Activated CD4-positive, CD25-positive, alpha-beta regulatory T cell treated with anti-CD3 and anti-CD28 coated beads, Interleukin-2, amount 50 U/mL, for 16 hours (primary cell): ENCODE results near the gene HES4.
"Not testable (repeated sequence)": the region's sequence is repeated elsewhere in the genome, so short reads cannot be mapped to it uniquely, and the experiment has no call there.

ENCODE experiments used
- DNase-seq: peaks from one replicate; pipeline ENCODE4 v3.0.0-alpha.2; 2020; ENCODE audit warnings: low read depth, low spot score

The HES4 gene

GRCh38 chr1:980137-980571, 19.7 kb downstream of the HES4 start:
- no peak for DNase-seq

GRCh38 chr1:979744-980072, 20.2 kb downstream of the HES4 start:
- no peak for DNase-seq

DNA sequence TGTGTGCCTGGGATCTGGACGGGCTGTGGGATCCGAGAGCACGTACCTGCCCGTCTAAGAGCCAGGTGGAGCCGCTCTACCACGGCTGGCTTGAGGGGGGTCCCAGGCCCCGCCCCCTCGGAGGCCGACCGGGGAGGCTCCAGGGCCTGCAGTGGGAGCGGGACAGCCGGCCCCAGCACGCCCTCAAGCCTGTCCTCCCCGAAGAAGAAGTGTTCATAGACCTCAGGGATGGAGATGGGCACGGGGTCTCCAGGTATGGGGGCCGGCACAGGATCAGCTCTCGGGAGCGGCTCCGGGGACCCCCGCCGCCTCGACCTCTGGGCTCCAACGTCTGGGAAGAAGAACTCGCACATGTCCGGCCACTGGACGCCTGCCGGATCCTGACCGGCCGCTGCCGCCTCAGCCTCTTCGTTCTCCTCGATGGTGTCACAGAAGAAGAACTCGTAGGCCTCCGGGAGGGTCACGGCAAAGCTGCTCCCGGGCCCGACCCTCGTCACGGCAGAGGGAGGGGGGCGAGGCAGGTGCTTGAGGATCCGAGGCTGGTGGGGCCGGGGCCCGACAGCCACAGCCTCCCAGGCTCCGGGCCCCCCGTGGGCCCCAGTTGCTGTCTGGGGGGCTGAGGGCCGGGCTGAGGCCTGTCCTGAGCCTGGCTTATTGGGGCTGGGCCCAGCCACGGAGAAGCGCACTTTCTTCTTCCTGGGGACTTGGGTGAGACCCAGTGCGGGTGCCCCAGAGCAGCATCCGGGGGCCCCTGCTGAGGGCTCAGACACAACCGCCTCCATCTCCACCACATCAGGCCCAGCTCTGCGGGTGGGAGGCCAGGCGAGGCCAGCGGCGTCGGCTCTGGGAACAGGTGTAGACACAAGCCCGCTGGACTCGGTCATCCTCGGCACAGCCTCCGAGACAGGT, 20.8 kb downstream of the HES4 start:
- DNase-seq: no peak

- DNase-seq: no peak
Observed at GRCh38 chr1:978069-978834, 21.6 kb downstream of the HES4 start.

GRCh38 chr1:976791-977190, 23.1 kb downstream of the HES4 start:
- DNase-seq: not testable (repeated sequence)

DNA sequence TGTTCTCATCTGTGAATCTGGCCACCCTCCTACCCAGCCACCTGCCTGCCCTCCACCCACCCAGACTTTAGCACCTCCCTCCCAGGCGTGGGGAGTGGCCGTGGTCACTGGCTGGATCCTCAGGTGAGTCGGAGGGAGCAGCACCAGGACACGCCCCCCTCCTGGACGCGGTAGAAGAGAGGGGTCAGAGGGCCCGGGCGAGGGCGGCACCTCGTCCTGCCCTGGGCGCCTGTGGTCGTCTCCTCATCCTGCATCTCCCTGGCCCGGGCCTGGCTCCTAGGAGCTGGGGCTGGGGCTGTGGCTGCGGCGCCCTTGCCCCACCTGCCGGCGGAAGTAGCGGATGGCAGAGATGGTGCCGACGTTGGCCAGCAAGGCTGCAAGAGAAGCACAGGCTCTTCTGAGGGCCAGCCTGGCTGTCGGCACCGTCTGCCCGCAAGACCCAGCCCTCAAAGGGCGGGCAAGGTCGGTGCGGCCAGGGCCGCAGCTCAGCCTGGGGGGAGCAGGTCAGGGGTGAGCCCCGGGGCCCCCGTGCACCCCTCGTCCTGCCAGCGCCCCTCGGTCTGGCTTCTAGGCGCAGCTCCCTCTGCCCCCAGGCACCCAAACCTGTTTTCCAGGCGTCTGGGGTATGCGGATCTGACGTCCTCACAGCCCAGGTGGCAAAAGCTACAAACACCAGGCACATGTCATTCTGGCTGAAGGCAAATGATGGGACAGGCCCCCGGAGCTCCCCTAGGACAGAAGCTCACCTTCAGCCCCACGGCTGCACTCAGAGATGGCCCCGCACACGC, 23.8 kb downstream of the HES4 start:
- peak; percentile 23 for DNase-seq

- DNase-seq: no peak
Observed at GRCh38 chr1:975365-975764, 24.5 kb downstream of the HES4 start.

- no peak for DNase-seq
Observed at GRCh38 chr1:974687-975328, 25.1 kb downstream of the HES4 start.

GRCh38 chr1:974293-974640, 25.6 kb downstream of the HES4 start:
- no peak for DNase-seq

GRCh38 chr1:973459-974292, 26.2 kb downstream of the HES4 start:
- DNase-seq: no peak

GRCh38 chr1:972726-973458, 27.0 kb downstream of the HES4 start:
- DNase-seq: no peak

GRCh38 chr1:971751-972506, 28.0 kb downstream of the HES4 start:
- DNase-seq: no peak

GRCh38 chr1:970973-971730, 28.7 kb downstream of the HES4 start:
- DNase-seq: no peak

GRCh38 chr1:970242-970972, 29.5 kb downstream of the HES4 start:
- DNase-seq: no peak

GRCh38 chr1:969260-969855, 30.5 kb downstream of the HES4 start:
- DNase-seq: no peak

GRCh38 chr1:967466-968343, 32.2 kb downstream of the HES4 start:
- no peak for DNase-seq
